GM10847 (cell line): Measurements from ENCODE around the gene ME3.

ENCODE experiments used
- POLR2A ChIP-seq: IDR thresholded peaks from 2 replicates; pipeline ENCODE4 v1.6.1; 2011; ENCODE audit not compliant: insufficient read length; ENCODE audit errors: extremely low read depth

The ME3 gene

DNA sequence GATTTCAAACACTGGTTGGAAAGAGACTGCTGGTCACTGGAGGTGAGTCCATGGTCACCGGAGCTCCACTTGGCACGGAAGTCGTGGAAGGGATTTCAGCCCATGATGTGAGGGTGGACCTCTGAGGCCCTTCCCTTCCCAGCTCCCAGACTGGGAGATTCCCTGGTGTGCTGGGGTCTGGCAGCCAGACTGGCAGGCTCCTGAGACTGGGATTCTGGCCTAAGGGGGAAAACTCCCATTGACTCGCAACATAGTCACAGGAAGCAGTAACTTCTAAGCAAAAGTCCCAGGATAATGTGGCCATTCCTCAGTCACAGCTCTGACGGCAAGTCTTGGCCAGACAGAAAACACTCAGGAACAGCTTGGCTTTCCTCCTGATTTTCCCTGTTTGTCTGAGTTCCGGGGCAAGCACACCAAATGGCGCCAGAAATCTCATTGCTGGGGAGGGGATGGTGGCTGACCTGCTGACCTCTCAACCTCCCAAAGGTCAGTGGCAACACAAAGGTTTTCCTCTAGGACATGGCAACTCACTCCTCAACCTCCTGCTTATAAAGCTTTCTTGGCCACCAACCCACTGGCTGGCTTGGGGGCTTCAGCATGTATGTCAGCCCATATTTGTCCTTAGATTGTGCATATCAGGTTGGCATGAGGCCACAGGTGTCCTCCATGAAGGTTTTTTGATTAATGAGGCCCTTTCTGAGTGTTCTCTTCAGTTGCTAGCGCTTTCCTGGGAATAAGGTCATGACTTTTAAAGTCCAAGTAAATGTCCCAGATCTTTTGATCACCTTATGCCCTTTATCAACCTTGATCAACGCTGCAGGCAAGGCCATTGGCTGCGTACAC lies 198.2 kb downstream of the ME3 start:
- TF ChIP-seq POLR2A = no peak

DNA sequence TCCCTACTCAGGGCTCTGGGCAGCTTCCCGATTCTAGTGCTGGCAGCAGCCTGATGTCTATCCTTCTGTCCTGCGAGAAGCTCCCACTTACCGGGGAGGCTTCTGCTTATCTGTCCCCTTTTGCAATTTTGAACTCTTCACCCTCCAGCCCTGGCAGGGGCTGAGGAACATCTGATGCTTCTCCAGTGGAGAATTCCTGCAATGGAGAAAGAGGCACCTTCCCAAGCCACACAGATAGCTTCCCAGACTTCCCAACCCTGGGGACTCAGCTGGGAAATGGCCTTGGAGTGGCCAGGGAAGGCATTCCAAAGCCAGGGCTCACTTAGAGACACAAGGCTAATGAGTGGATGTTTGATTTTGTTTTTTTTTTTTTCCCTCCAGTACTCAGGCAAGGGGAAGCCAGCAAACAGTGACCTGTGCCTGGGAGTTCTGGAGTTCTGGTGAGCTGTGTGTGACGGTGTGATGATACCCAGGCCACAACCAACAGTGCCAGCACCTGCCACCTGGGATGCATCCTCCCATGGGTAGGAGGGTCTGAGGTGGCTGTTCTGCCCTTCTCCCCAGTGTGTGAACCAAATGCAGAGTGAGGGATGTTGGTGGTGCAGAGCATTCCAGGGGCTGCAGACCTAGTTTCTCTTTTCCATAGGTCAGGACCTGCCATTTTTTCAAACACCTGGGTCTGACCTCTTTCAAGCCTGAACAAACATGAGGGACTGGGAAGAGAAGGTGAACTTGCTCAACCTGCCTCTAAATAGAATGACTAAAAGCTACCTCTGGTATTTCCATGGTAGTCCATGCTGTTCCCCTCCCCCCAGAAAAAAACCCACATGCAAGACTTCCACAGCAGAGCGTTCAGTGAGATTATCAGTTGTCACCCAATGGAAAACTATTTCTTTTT lies 202.7 kb downstream of the ME3 start:
- TF ChIP-seq POLR2A = no peak

DNA sequence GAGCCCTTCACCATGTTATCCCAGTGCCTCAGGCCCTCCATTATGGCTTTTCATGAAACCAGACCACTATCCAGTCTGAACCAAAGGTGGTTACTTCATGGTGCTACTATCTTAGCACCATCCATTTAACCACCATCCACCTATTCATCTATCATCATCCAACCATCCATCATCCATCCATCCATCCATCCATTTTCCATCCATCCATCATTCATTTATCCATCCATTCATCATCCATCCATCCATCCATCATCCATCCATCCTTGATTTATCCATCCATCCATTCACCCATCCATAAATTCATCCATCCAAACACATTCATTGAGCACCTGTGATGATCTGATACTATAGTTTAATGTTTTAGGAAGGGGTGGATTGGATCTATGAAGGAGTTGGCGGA lies 204.2 kb downstream of the ME3 start:
- no peak for TF ChIP-seq POLR2A

DNA sequence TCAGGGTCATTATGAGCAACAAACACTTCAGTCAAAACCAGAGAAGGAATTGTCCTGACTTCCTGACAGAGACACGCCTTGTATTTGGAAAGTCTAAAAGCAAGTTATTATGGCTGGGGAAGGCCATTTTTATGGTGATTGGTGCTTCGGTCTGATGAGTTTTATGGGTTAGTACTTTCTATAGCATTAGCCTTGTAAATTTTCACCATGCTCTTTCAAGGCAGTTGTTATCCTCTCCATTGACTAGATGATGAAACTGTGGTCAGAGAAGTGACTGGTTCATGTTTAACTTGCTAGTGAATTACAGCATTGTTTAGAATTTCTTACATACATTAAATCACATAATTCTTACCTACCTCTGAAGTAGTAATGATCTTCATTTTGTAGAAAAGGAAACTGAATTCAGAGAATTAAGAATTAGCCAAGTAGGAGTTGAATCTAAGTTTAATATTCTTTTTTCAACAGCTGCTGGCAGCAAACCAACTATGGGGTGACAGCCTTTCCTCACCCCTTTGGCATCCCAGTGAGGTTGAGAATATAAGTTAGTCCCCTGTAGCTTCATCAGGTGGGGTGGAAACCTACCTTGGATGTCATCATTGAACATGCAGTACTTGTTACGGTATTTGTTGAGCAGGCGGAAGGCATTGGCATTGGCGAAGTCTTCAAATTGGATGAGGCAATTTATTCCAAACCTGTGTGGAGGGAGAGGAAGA lies 207.8 kb downstream of the ME3 start:
- no peak for TF ChIP-seq POLR2A

DNA sequence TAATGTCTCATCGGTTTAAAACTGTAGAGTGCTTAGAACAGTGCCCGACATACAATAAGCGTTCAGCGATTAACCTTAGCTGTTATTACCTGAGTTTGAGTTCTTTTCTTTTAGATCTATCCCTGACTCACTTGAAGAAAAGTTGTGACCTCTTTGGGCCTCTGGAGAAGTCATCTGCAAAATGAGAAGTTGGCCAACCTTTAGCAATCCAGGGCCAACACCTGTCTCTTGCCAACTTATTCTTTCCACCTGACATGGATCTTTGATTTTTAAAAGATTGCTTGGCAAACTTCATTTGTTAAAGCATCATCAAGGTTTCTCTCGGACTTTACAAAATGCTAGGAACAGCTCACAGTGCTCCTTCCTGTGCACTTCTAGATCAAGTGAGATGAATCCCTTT lies 208.5 kb downstream of the ME3 start:
- no peak for TF ChIP-seq POLR2A

DNA sequence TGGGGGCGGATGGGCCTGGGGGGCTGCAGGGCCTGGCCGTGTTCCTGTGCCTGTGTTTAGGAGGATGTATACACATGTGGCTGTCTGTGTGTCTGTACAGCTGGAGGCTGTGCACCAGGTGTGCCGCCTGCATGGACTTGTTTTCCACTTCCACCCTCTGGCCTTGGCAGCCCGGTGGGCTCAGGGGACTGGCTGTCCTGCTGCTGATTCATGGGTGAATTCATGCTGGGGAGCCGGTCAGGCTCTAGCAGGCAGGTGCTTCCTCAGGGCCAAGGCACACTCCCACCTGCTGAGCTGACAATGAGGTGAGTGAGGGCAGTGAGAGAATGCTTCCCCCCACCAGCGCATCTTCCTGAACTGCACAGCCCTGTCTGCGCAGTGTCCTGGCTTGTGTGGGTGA lies 209.3 kb downstream of the ME3 start:
- no peak for TF ChIP-seq POLR2A

DNA sequence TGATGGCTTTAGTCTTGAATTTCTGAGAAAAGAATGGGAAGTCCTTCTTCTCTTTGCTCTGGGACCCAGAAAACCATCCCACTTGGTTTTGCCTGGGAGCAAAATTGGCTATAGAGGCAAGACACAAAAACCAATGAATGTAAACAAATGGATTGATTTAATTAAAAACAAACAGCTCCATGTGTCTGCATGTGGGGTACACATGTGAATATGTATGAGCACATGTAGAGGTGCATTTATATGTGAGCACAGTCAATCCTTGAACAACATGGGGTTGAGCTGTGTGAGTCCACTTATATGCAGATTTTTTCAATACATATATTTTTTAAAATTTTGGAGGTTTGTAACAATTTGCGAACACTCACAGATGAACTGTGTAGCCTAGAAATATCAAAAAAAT lies 210.5 kb downstream of the ME3 start:
- no peak for TF ChIP-seq POLR2A

DNA sequence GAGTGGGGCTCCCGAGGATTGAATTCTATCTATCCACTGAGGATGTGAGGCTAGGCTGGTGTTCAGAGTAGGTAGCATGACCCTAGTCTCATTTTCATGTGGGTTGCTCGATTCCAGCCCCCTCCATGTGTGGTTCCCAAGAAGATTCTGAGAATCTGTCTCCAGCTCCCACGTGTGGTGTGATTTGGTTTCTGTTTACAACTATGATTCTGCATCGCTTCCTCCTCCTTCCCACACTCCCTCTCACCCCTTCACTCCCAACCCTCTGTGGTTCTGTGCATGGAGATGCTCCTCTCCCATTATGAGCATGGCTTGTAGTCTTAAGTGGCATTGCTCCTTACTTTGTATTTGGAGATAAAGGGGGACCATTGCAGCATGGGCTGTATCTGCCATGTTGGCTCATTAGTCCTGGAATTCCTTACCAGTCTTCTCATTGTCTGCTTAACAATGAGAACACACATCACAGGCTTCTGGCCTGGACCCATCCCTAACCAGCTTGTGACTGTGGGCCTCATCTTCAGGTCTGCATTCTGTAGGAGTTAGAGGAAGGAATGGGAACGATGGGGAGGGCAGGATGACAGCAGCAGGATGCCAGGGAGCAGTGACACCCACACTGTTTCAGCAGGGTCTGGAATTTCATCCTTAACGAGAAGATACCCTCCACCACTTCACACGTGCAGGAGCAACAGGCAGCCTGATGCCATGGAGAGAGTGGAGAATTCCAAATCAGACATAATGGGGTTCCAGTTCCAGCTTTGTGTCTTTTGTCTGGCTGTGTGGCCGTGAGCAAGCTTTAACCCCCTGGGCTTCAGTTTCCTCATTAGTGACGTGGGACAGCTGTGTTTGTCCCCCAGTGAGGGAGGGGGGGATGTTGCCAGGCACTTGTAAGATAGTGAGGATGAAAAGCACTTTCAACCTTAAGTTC lies 211.7 kb downstream of the ME3 start:
- TF ChIP-seq POLR2A = no peak

DNA sequence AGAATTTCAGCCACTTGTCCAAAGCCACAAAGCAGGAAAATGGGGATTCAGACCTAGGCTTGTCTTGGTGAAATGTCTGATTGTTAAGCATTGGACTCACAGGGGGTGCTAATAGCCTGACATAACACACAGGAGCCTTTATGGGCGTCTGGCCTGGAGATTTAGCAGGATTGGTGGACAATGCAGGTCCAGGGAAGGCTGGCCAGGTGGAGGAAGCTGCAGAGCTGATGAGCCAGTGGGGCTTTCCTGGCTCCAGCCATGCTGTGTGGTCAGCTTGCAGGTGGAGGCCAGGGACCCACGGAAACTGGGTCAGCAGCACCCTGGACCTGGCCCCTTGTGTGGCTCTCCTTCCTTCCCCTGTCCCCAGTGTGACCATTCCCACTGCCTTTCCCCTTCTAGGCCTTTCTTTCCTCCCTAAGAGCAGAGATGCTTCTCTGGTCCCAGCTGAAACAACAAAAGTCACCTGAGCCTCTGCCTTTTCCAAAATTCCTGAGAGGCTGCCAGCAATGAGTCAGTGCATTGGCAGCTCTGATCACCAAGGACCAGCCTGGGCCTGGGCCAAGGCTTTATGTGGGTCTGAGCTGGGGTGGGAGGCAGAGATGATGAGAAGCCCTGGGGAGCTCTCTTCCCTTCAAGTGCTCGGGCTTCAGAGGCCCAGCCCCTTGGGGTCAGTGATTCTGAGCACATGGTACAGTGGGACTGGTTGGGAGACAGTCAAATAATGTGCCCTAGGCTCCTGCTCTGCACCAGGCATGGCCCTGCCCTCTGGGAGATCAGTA lies 212.5 kb downstream of the ME3 start:
- no peak for TF ChIP-seq POLR2A

DNA sequence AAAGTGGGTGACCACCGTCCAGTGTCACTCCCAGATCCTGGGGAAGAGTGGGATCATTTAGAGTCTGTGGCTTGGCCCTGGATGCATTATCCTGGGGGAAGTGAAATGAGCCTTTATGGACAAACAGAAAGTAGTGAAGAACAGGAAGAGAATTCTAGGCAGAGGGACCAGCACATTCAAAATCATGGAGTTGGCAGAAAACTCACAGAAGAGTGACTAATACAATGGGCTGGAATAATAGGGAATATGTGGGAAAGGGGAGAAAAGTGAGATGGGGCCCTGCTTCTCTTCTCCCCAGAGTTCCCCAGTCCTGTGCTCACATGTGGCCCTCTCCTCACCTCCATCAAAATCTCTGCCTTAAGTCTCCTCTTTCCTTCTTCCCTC lies 213.4 kb downstream of the ME3 start:
- TF ChIP-seq POLR2A = no peak

DNA sequence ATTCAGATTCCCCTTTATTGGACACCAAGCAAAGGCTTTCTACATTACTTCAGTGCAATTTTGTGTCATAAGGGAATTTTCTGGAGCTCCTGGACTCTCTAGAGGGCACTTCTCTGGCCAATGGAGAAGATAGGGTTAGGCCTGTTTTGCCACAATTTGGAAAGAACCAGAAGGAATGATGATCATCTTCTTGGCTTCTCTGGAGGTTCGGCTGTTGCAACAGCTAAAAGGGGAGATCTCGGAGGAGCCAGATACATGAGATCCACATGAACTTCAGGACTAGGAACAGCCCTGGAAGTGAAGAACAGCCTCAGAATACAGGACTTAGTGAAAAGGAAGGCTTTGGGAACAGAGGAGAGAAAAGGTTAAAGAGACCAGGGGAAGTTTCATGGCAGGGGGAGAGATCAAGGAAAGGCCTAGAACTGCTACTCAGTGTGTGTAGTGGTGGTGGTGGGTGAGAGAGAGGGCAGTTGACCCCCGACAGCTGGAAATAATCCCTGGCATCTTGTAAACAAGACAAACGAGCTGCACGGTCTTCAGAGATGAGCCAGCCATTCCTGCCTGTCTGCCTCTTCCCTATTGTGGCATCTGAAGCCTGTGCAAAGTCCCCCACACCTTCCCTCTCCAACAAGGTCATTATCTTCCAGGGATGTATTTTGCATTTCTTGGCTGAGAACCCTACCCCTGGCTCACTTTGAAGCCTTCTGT lies 214.0 kb downstream of the ME3 start:
- TF ChIP-seq POLR2A = no peak

DNA sequence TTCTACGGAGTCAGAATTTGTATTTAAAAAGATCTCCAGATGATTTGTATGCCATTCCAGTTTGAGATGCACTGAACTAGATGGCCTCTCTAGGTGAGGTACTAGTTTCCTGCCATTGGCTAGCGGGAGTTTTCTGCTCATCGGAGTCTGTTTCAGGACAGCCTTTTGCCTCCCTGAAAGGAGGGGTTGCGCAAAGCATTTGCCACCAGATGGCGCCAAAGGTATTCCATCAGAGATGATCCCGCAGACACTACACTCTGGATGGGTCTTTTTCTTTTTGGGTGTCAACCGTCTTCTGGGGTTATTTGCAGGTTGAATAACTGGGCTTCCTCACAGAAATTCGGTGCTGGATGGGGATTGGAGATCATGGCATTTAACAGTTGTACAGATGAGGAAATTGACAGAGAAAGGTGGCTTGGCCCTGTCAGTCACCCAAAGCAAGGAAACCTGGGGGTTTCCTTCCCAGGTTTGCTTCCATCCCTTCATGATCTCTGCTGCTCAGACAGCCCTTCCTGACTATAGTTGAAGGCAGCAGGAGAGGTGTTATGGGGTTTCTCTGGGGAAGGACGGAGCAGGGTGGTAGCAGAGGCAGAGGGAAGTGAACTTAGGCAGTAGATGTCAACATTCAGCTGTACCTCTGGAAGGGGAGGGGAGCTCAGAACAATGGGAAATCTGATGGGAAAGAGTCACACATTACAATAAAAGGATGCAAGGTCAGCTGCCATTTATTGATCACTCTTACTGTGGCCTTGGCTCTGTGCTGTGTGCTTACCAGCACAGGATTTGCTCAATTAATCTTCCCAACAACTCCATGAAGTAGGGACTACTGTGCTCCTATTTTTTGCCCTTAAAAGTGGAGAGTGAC lies 216.1 kb downstream of the ME3 start:
- no peak for TF ChIP-seq POLR2A

DNA sequence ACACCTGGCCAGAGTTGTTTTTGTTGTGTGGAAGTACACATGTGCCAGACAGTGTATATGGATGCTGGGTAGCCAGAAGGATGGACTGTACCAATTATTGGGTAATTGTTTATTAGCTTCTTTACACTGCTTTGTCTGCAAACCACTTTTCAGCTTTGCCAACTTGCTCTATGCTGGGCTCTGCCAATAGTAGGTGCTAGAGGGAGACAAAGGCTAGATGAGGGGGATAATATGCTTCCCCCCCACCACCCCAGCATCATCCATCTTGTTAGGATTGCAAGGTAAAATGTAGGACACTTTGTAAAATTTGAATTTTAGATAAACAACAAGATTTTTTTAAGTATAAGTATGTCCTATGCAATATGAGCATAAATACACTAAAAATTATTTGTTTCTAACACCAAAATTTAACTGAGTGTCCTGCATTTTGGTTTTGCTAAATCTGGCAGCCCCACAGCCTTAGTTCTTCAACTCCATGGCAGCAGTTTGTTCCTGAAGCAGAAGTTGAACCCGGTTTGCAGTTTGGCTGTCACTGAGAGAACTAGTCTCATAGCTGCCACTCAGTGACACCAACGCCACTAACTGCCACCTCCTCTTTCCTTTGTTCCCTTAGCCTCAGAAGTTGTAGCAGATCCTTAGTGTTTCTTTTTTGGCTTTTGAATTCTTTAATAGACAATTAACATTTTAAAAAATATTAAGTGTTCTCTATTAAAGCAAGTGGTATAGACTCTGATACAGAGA lies 219.0 kb downstream of the ME3 start:
- TF ChIP-seq POLR2A = no peak
